H9 (cell line): ENCODE data around the gene IFRD2. TPM values are rescaled to one million over a fixed set of nuclear protein-coding genes. Genes with fewer than 3 reads are reported as not detected.

Source experiments
- DNase-seq: peaks from one replicate; pipeline ENCODE4 v3.0.0-alpha.2; 2017
- H2AFZ ChIP-seq: one replicate; pipeline ENCODE4 v1.6.1; 2013; ENCODE audit warnings: mild to moderate bottlenecking, low read length, control low read depth, moderate library complexity
- H2AK5ac ChIP-seq: 2 replicates; pipeline ENCODE4 v1.6.1; 2013; ENCODE audit warnings: low read length, control low read depth, mixed read lengths; ENCODE audit not compliant: insufficient read length
- H2BK120ac ChIP-seq: one replicate; pipeline ENCODE4 v1.6.1; 2013; ENCODE audit warnings: low read depth, mild to moderate bottlenecking, low read length, control low read depth, inconsistent platforms; ENCODE audit not compliant: poor library complexity, severe bottlenecking
- H2BK12ac ChIP-seq: 2 replicates; pipeline ENCODE4 v1.6.1; 2013; ENCODE audit warnings: low read length, control low read depth, mixed read lengths, low read depth; ENCODE audit not compliant: insufficient read length
- H2BK15ac ChIP-seq: 2 replicates; pipeline ENCODE4 v1.6.1; 2013; ENCODE audit warnings: low read depth, low read length, control low read depth
- H2BK20ac ChIP-seq: one replicate; pipeline ENCODE4 v1.6.1; 2013; ENCODE audit warnings: low read depth, mild to moderate bottlenecking, low read length, control low read depth, inconsistent platforms; ENCODE audit not compliant: poor library complexity, severe bottlenecking
- H2BK5ac ChIP-seq: 2 replicates; pipeline ENCODE4 v1.6.1; 2013; ENCODE audit warnings: low read length, control low read depth, mixed read lengths; ENCODE audit not compliant: insufficient read length
- H3K14ac ChIP-seq: 2 replicates; pipeline ENCODE4 v1.6.1; 2013; ENCODE audit warnings: low read length, control low read depth; ENCODE audit not compliant: insufficient read depth
- H3K18ac ChIP-seq: 2 replicates; pipeline ENCODE4 v1.6.1; 2013; ENCODE audit warnings: low read depth, mild to moderate bottlenecking, mixed read lengths, low read length, control low read depth; ENCODE audit not compliant: insufficient read length
- H3K23ac ChIP-seq: 2 replicates; pipeline ENCODE4 v1.6.1; 2013; ENCODE audit warnings: low read length, control low read depth, mixed read lengths, low read depth; ENCODE audit not compliant: insufficient read length
- H3K23me2 ChIP-seq: 2 replicates; pipeline ENCODE4 v1.6.1; 2013; ENCODE audit warnings: low read depth, mild to moderate bottlenecking, mixed read lengths, low read length, control low read depth; ENCODE audit not compliant: insufficient read length, poor library complexity, severe bottlenecking
- H3K27ac ChIP-seq: 2 replicates; pipeline ENCODE4 v1.5.1; 2013; ENCODE audit warnings: low read length, control low read depth, mixed read lengths, low read depth; ENCODE audit not compliant: insufficient read length
- H3K27me3 ChIP-seq: 2 replicates; pipeline ENCODE4 v1.6.1; 2013; ENCODE audit warnings: low read length, control low read depth, inconsistent platforms; ENCODE audit not compliant: insufficient read depth
- H3K4ac ChIP-seq: 2 replicates; pipeline ENCODE4 v1.6.1; 2013; ENCODE audit warnings: low read depth, mild to moderate bottlenecking, control low read depth, inconsistent platforms, low read length, moderate library complexity
- H3K4me1 ChIP-seq: 2 replicates; pipeline ENCODE4 v1.6.1; 2013; ENCODE audit warnings: low read length, control low read depth, inconsistent platforms; ENCODE audit not compliant: insufficient read depth
- H3K4me2 ChIP-seq: 2 replicates; pipeline ENCODE4 v1.6.1; 2013; ENCODE audit warnings: low read length, control low read depth, mixed read lengths; ENCODE audit not compliant: insufficient read length, insufficient read depth
- H3K56ac ChIP-seq: 2 replicates; pipeline ENCODE4 v1.6.1; 2013; ENCODE audit warnings: low read depth, mild to moderate bottlenecking, mixed read lengths, low read length, control low read depth; ENCODE audit not compliant: insufficient read length
- H3K79me1 ChIP-seq: 2 replicates; pipeline ENCODE4 v1.6.1; 2013; ENCODE audit warnings: low read depth, mild to moderate bottlenecking, moderate library complexity, low read length, control low read depth, inconsistent platforms; ENCODE audit not compliant: insufficient read depth, poor library complexity, severe bottlenecking
- H3K79me2 ChIP-seq: 2 replicates; pipeline ENCODE4 v1.6.1; 2013; ENCODE audit warnings: low read length, control low read depth, inconsistent platforms; ENCODE audit not compliant: insufficient read depth
- H3K9ac ChIP-seq: 2 replicates; pipeline ENCODE4 v1.6.1; 2013; ENCODE audit warnings: low read length, control low read depth, mixed read lengths; ENCODE audit not compliant: insufficient read length; ENCODE audit errors: extremely low read depth
- H3K9me3 ChIP-seq: one replicate; pipeline ENCODE4 v1.6.1; 2013; ENCODE audit warnings: low read depth, low read length, inconsistent platforms; ENCODE audit not compliant: control insufficient read depth
- H3T11ph ChIP-seq: one replicate; pipeline ENCODE4 v1.6.1; 2013; ENCODE audit warnings: mild to moderate bottlenecking, low read length, control low read depth, inconsistent platforms
- H4K20me1 ChIP-seq: one replicate; pipeline ENCODE4 v1.6.1; 2013; ENCODE audit not compliant: control insufficient read depth, insufficient read length, insufficient read depth
- H4K5ac ChIP-seq: 2 replicates; pipeline ENCODE4 v1.6.1; 2013; ENCODE audit warnings: low read depth, mild to moderate bottlenecking, mixed read lengths, low read length, control low read depth; ENCODE audit not compliant: insufficient read length
- H4K8ac ChIP-seq: replicated peaks from 2 replicates; pipeline ENCODE4 v1.6.1; 2013; ENCODE audit warnings: low read length, control low read depth, mixed read lengths, low read depth; ENCODE audit not compliant: insufficient read length
- H4K91ac ChIP-seq: 2 replicates; pipeline ENCODE4 v1.6.1; 2013; ENCODE audit warnings: low read depth, mild to moderate bottlenecking, moderate library complexity, mixed read lengths, low read length, control low read depth; ENCODE audit not compliant: insufficient read length
- H3K27ac Mint-ChIP-seq, 3 experiments: 2 replicates in 2 of 3; 3 replicates in 1 of 3; pipeline ENCODE4 v1.8.0; 2020 to 2021; ENCODE audit warnings: mixed read lengths in 3 of 3, mild to moderate bottlenecking in 1 of 3, moderate library complexity in 1 of 3
- H3K27me3 Mint-ChIP-seq: 2 replicates; pipeline ENCODE4 v1.8.0; 2021; ENCODE audit warnings: low read depth, mild to moderate bottlenecking, moderate library complexity, mixed read lengths
- H3K36me3 Mint-ChIP-seq, 3 experiments: 2 replicates in 2 of 3; 3 replicates in 1 of 3; pipeline ENCODE4 v1.8.0; 2020 to 2021; ENCODE audit warnings: low read depth in 3 of 3, mixed read lengths in 3 of 3; ENCODE audit not compliant: insufficient read depth in 1 of 3
- H3K4me1 Mint-ChIP-seq, 2 experiments: 2 replicates each; pipeline ENCODE4 v1.8.0; 2020; ENCODE audit warnings: mixed read lengths in 2 of 2
- H3K4me3 Mint-ChIP-seq, 2 experiments: 2 replicates in 1 of 2; 3 replicates in 1 of 2; pipeline ENCODE4 v1.8.0; 2020 to 2021; ENCODE audit warnings: mild to moderate bottlenecking in 2 of 2, mixed read lengths in 2 of 2, moderate library complexity in 1 of 2
- H3K9me3 Mint-ChIP-seq, 2 experiments: 2 replicates in 1 of 2; 3 replicates in 1 of 2; pipeline ENCODE4 v1.8.0; 2020; ENCODE audit warnings: mild to moderate bottlenecking in 2 of 2, mixed read lengths in 2 of 2, moderate library complexity in 1 of 2
- CTCF ChIP-seq: fragments of 200-600 bp; sonication (generic); conservative IDR thresholded peaks from 3 replicates; pipeline ENCODE4 v1.8.0; 2021; ENCODE audit warnings: antibody characterized with exemption, mild to moderate bottlenecking
- WGBS: extraction: QIAGEN DNeasy Blood & Tissue Kit; methylation state at CpG from one replicate; pipeline ENCODE4 v1.1.7; 2013; ENCODE audit warnings: missing lambda C conversion rate, low lambda C conversion rate, mixed read lengths; ENCODE audit not compliant: insufficient read length; ENCODE audit errors: extremely low coverage; 5-methylcytosine and 5-hydroxymethylcytosine counted together
- total RNA-seq: library from RNA; stranded (reverse); gene quantifications from 2 replicates; pipeline ENCODE4 v1.2.1, GENCODE V29; 2021

IFRD2 gene
- total RNA-seq, 1 experiment from 2014 or later = 109 TPM

GRCh38 chr3:50341537-50341936 lies 49.3 kb upstream of the IFRD2 start:
- H3K23ac ChIP-seq = no peak overlapping the region
- no peaks in the 10 kb centered on the region for H3K9me3 ChIP-seq
- H2BK20ac ChIP-seq = no peak overlapping the region
- H3K18ac ChIP-seq = no peak overlapping the region
- no CpG with 5 or more reads among the region's 9 CpGs for WGBS
- H4K5ac ChIP-seq = no peak overlapping the region
- H3K4me2 ChIP-seq = no peak overlapping the region
- H2BK15ac ChIP-seq = no peak overlapping the region
- Mint-ChIP-seq H3K9me3 (no peaks in the 10 kb centered on the region; a peak in 1 of 5 replicates), H3K27me3 (peaks cover 76% of the 10 kb centered on the region), H3K4me1 (peaks cover 21 to 30% of the 10 kb centered on the region in 2 experiments), H3K27ac (no peak overlapping the region), H3K36me3 (no peaks in the 10 kb centered on the region; a peak in 3 of 7 replicates), H3K4me3 (0 out of 5 replicates have a peak overlapping the region, but pooled peaks of 1 of the 2 experiments have one; percentile 35)
- H3K4ac ChIP-seq = no peak overlapping the region
- H2AK5ac ChIP-seq = no peak overlapping the region
- H3K56ac ChIP-seq = no peak overlapping the region
- no peak overlapping the region for H4K91ac ChIP-seq
- H2AFZ ChIP-seq = no peak overlapping the region
- H3K27me3 ChIP-seq = peaks cover 19% of the 10 kb centered on the region; the same call in 1 of the 2 replicates
- H3K4me1 ChIP-seq = no peaks in the 10 kb centered on the region; the same call in 1 of the 2 replicates
- H4K8ac ChIP-seq = no peak overlapping the region
- H2BK12ac ChIP-seq = no peak overlapping the region
- no peak for TF ChIP-seq CTCF
- H3K14ac ChIP-seq = no peak overlapping the region
- H3K23me2 ChIP-seq = peaks cover 27% of the 10 kb centered on the region
- no peak overlapping the region for H3K9ac ChIP-seq
- no peak overlapping the region for H3T11ph ChIP-seq
- no peak overlapping the region for H3K27ac ChIP-seq
- no peak overlapping the region for H2BK120ac ChIP-seq
- H3K79me1 ChIP-seq = no peaks in the 10 kb centered on the region
- no peaks in the 10 kb centered on the region for H3K79me2 ChIP-seq
- H4K20me1 ChIP-seq = no peaks in the 10 kb centered on the region
- no peak for DNase-seq
- no peak overlapping the region for H2BK5ac ChIP-seq
